Upper lobe of right lung (tissue), 1 donor: ENCODE results near the gene CBFA2T3. TPM values are rescaled to one million over a fixed set of nuclear protein-coding genes. Genes with fewer than 3 reads are reported as not detected.

ENCODE experiments used
- ATAC-seq: fragments of 200-7000 bp; cut with Tn5 transposase; one replicate; pipeline ENCODE4 v1.9.1; 2020; ENCODE audit warnings: mild to moderate bottlenecking, moderate library complexity
- DNase-seq: peaks from one replicate; pipeline ENCODE4 v3.0.0-alpha.2; 2020
- H3K27ac ChIP-seq: fragments of 200-600 bp; one replicate; pipeline ENCODE4 v1.8.0; 2022
- H3K27me3 ChIP-seq: fragments of 200-600 bp; one replicate; pipeline ENCODE4 v1.8.0; 2022; ENCODE audit warnings: mild to moderate bottlenecking
- H3K36me3 ChIP-seq: fragments of 200-600 bp; one replicate; pipeline ENCODE4 v1.8.0; 2022
- H3K4me1 ChIP-seq: fragments of 200-600 bp; one replicate; pipeline ENCODE4 v1.8.0; 2022
- H3K4me3 ChIP-seq: fragments of 200-600 bp; one replicate; pipeline ENCODE4 v1.8.0; 2022; ENCODE audit warnings: mild to moderate bottlenecking
- H3K9me3 ChIP-seq: fragments of 200-600 bp; one replicate; pipeline ENCODE4 v1.8.0; 2022
- intact Hi-C: fragments of 100-400 bp; cut with DNase I; formaldehyde crosslinking; loops from one replicate; pipeline ENCODE4 v1.11.0; 2022
- total RNA-seq: library from RNA; stranded (reverse); fragmentation: NEBNext Ultra II Directional; extraction: Animal tissue kit (Norgen Biotek cat#: 25700); gene quantifications from one replicate; pipeline ENCODE4 v1.2.1, GENCODE V29; 2021
- TF ChIP-seq, protein P1 (sequence below): fragments of 200-600 bp; IDR thresholded peaks from one replicate; pipeline ENCODE4 v1.8.0; 2022; ENCODE audit warnings: antibody characterized with exemption
- donor health status: DM: no; HTN: yes; CAD: no; lungs with severe emphysema.

Gene CBFA2T3
- total RNA-seq, 1 donor from 2014 or later: 19.0 TPM

DNA sequence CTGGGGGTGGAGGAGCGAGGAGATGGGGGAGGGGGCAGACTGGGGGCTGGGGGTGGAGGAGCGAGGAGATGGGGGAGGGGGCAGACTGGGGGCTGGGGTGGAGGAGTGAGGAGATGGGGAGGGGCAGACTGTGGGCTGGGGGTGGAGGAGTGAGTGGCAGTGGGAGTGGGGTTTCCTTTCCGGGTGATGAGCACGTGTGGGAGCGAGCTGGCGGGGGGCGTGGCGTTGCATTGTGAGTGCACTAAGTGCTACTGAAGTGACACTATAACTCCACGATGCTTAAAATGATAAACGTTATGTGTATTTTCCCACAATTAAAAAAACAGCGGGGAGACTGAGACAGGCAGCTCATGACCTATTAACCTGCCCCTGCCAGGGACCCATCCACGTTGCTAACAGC is 46.3 kb downstream of the CBFA2T3 start:
- Histone ChIP-seq H3K36me3 (no peaks in the 10 kb centered on the region), H3K9me3 (no peaks in the 10 kb centered on the region), H3K27ac (no peak overlapping the region), H3K27me3 (no peaks in the 10 kb centered on the region), H3K4me1 (no peaks in the 10 kb centered on the region), H3K4me3 (no peak overlapping the region)
- intact Hi-C loops: no loop called here
- DNase-seq (no peak), ATAC-seq (no peak)
- TF ChIP-seq, protein P1, sequence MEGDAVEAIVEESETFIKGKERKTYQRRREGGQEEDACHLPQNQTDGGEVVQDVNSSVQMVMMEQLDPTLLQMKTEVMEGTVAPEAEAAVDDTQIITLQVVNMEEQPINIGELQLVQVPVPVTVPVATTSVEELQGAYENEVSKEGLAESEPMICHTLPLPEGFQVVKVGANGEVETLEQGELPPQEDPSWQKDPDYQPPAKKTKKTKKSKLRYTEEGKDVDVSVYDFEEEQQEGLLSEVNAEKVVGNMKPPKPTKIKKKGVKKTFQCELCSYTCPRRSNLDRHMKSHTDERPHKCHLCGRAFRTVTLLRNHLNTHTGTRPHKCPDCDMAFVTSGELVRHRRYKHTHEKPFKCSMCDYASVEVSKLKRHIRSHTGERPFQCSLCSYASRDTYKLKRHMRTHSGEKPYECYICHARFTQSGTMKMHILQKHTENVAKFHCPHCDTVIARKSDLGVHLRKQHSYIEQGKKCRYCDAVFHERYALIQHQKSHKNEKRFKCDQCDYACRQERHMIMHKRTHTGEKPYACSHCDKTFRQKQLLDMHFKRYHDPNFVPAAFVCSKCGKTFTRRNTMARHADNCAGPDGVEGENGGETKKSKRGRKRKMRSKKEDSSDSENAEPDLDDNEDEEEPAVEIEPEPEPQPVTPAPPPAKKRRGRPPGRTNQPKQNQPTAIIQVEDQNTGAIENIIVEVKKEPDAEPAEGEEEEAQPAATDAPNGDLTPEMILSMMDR: no peak

DNA sequence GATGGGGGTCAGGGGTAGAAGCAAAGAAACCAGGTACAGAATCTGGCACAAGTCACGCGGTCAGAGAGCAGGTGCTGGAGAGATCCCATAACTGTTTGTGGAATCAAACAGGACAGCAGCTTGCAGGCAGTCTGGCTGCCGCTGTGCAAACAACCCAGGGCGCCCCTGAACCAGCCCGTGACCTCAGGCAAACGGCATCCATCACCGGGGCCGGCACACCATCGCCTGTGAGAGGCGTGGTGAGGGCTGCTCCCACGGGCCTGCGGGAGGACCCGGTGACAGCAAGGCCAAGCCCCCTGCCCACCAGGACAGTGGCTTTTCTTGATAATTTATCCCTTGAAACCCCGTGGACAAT is 47.9 kb downstream of the CBFA2T3 start:
- TF ChIP-seq, protein P1: no peak
- Histone ChIP-seq H3K27me3 (no peaks in the 10 kb centered on the region), H3K4me3 (no peak overlapping the region), H3K27ac (no peak overlapping the region), H3K36me3 (no peaks in the 10 kb centered on the region), H3K9me3 (no peaks in the 10 kb centered on the region), H3K4me1 (peaks cover 9% of the 10 kb centered on the region)
- no peak for ATAC-seq
- no peak for DNase-seq
- intact Hi-C loops: no loop called here

DNA sequence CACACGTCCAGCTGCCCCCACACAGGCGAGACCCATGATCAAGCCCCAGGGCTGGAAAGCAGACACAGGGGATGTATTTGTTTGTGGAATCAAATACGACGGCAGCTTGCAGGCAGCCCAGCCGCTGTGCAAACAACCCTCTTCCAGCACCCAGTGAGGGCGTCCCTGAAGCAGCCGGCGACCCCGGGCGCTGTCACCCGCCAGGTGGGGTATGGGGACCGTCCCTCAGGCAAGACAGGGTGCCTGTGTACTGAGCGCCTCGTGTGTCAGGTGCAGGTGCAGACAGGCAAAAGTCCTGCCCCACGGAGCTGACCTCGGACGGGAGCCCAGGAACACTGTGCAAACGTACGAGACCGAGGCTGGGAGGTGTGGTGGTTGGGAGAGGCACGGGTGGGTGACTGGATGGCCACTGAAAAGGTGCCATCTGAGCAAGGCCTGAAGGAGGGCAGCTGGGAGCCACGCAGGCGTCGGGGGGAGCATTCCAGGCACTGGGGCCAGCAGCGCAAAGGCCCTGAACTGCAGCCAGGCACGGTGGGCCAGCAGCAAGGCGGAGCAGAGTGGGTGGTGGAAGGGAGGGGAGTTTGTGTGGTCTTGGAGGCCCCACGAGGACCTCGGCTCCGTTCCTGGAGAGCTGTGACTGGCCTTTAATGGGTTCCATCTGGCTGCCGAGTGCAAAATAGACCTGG is 48.5 kb downstream of the CBFA2T3 start:
- no peak for DNase-seq
- Histone ChIP-seq H3K36me3 (no peaks in the 10 kb centered on the region), H3K4me1 (peaks cover 9% of the 10 kb centered on the region), H3K9me3 (no peaks in the 10 kb centered on the region), H3K27me3 (no peaks in the 10 kb centered on the region), H3K27ac (no peak overlapping the region), H3K4me3 (no peak overlapping the region)
- TF ChIP-seq, protein P1: no peak
- ATAC-seq: no peak
- intact Hi-C loops: no loop called here

DNA sequence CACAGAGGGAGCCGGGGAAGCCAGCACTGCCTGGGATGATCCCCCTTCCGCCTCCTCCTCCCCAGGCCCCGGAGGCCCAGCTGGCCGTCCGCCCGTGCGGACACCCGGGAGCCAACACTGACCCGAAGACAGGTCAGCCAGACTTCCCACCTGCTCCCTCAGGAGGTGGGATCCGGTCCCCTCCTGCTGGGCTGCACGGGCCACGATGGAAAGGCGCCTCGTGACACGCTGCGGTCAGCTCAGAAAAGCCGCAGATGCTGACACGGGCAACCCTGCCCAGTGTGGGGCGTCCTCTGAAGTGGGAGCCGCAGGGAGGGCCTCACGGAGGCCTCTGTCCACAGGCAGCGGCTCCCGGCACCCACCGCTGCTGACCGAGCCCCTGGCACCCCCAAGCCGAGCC is 49.3 kb downstream of the CBFA2T3 start:
- Histone ChIP-seq H3K9me3 (no peaks in the 10 kb centered on the region), H3K27ac (no peak overlapping the region), H3K36me3 (no peaks in the 10 kb centered on the region), H3K27me3 (no peaks in the 10 kb centered on the region), H3K4me1 (peaks cover 16% of the 10 kb centered on the region), H3K4me3 (no peak overlapping the region)
- ATAC-seq (no peak), DNase-seq (no peak)
- intact Hi-C loops: no loop called here
- TF ChIP-seq, protein P1: no peak

GRCh38 chr16:88927010-88927409 is 50.0 kb downstream of the CBFA2T3 start:
- no peak for DNase-seq
- H3K36me3 ChIP-seq: no peaks in the 10 kb centered on the region
- no peak overlapping the region for H3K27ac ChIP-seq
- H3K9me3 ChIP-seq: no peaks in the 10 kb centered on the region
- no peak overlapping the region for H3K4me3 ChIP-seq
- ATAC-seq: no peak
- H3K27me3 ChIP-seq: no peaks in the 10 kb centered on the region
- intact Hi-C loops: no loop called here
- TF ChIP-seq, protein P1: no peak
- peaks cover 23% of the 10 kb centered on the region for H3K4me1 ChIP-seq
